ENCODE data around the gene C3orf62.

GRCh38 chr3:49269443-49270155 lies 7.4 kb downstream of the C3orf62 start:
- TF ChIP-seq CTCF (conservative IDR thresholded peaks at IDR 0.05 in 1 of 2, IDR thresholded peaks at IDR 0.05 in 1 of 2; ENCODE audit: low read depth in 1 of 2, low read length in 2 of 2), result no peak
- no peak for TF ChIP-seq EZH2 (IDR thresholded peaks at IDR 0.05; ENCODE audit: low read length, missing control alignments)

All from fibroblast of lung (primary cell).